ENCODE results near the gene SLC25A21. TPM values are rescaled to one million over a fixed set of nuclear protein-coding genes. Genes with fewer than 3 reads are reported as not detected.
A peak's percentile ranks its signal among the peaks of the same experiment; 100 is the strongest.

SLC25A21 gene
- total RNA-seq, 1 donor: 1.3 TPM

DNA sequence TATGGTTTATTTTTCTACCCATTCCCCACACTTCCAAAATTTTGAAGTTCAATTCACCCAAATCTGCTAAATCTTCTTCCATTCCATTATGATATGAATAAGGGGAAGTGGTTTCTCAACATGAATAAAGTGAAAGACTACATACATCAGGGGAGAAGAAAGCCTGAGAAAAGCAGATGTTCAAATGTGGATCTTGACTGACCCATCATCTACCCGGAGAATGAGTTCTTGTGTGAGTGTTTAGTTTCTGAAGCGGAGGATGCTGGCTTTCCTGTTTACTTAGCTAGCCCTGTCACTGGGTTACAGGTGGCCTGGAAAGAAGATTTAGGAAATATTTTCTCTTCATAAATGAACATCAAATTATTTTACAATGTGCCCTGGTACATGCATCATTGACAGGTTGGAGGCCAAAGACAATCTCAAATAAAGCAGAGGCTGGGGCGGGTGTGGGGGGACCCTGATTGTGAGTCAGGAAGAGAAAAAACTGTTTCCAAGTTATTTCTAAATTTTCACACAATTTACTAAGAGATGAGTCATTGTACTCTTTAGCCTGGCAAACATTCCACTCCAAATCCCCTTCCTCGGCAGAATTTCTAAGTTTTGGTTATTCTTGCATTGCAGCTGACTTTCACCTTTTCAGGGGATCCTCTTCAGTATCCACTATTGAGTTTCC lies 135.6 kb downstream of the SLC25A21 start:
- DNase-seq (ENCODE audit: low read depth): no peak
- TF ChIP-seq, protein P1, sequence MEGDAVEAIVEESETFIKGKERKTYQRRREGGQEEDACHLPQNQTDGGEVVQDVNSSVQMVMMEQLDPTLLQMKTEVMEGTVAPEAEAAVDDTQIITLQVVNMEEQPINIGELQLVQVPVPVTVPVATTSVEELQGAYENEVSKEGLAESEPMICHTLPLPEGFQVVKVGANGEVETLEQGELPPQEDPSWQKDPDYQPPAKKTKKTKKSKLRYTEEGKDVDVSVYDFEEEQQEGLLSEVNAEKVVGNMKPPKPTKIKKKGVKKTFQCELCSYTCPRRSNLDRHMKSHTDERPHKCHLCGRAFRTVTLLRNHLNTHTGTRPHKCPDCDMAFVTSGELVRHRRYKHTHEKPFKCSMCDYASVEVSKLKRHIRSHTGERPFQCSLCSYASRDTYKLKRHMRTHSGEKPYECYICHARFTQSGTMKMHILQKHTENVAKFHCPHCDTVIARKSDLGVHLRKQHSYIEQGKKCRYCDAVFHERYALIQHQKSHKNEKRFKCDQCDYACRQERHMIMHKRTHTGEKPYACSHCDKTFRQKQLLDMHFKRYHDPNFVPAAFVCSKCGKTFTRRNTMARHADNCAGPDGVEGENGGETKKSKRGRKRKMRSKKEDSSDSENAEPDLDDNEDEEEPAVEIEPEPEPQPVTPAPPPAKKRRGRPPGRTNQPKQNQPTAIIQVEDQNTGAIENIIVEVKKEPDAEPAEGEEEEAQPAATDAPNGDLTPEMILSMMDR (IDR thresholded peaks at IDR 0.05; ENCODE audit: insufficient read depth, low read depth, low read length): no peak
- no peak overlapping the region for H3K4me3 ChIP-seq (ENCODE audit: low read depth, low read length)

- H3K4me3 ChIP-seq (ENCODE audit: low read depth, low read length): no peak overlapping the region
- no peak for DNase-seq (ENCODE audit: low read depth)
- TF ChIP-seq, protein P1 (IDR thresholded peaks at IDR 0.05; ENCODE audit: insufficient read depth, low read depth, low read length): no peak
Observed at GRCh38 chr14:37035401-37035800, 137.0 kb downstream of the SLC25A21 start.

GRCh38 chr14:37034410-37035285 lies 137.8 kb downstream of the SLC25A21 start:
- TF ChIP-seq, protein P1 (IDR thresholded peaks at IDR 0.05; ENCODE audit: insufficient read depth, low read depth, low read length): no peak
- DNase-seq (ENCODE audit: low read depth): peak; percentile 37
- no peak overlapping the region for H3K4me3 ChIP-seq (ENCODE audit: low read depth, low read length)

DNA sequence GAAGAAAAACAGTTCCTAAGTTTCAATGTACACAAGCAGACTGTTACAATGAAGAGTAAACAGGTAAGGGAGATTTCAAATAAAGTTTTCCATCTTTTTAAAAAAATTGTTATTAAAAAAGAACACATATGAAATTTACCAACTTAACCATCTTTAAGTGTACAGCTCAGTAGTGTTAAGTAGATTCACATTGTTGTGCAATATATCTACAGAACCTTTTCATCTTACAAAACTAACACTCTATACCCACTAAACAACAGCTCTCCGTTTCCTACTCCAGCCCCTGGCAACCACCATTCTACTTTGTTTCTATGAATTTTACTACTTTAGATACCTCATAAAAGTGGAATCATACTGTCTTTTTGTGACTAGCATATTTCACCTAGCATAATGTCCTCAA lies 139.5 kb downstream of the SLC25A21 start:
- H3K4me3 ChIP-seq (ENCODE audit: low read depth, low read length): no peak overlapping the region
- DNase-seq (ENCODE audit: low read depth): no peak
- TF ChIP-seq, protein P1 (IDR thresholded peaks at IDR 0.05; ENCODE audit: insufficient read depth, low read depth, low read length): no peak

- TF ChIP-seq, protein P1 (IDR thresholded peaks at IDR 0.05; ENCODE audit: insufficient read depth, low read depth, low read length): no peak
- peak; percentile 43 for DNase-seq (ENCODE audit: low read depth)
- H3K4me3 ChIP-seq (ENCODE audit: low read depth, low read length): no peak overlapping the region
Observed at GRCh38 chr14:37027188-37027824, 145.1 kb downstream of the SLC25A21 start.

DNA sequence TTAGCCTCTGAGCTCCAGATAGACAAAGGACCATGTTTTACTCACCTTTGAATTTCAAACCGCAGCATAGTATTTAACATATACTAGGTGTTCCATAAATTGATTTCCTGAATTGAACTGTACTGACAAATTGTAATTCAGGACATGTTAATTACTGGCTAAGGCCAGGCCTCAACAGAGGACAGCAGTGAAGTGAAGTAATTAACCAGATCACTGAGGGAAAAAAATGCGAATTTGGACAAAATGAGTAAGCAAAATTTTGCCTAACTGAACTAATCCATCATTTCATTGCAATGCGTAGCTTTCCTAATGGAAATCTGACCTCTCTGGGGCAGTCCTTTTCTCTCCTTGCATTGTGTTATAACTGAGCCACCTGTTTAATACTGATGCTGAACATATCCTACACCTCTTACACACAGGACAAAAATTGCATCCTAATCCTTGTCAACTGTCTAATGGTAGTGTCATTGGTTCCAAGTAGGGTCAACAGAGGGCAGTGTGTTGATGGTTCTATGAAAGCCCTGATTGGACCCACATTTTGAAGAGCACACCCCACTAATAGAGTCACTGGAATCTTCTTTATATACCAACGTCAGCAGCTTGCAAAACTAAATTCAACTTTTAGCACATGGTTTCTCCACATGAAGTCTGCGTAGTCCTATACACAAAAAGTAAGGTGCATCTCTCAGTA lies 148.4 kb downstream of the SLC25A21 start:
- no peak for DNase-seq (ENCODE audit: low read depth)
- H3K4me3 ChIP-seq (ENCODE audit: low read depth, low read length): no peak overlapping the region
- TF ChIP-seq, protein P1 (IDR thresholded peaks at IDR 0.05; ENCODE audit: insufficient read depth, low read depth, low read length): no peak

All from fibroblast of villous mesenchyme (primary cell).